Stimulated activated CD8-positive, alpha-beta memory T cell treated with anti-CD3 and anti-CD28 coated beads, Interleukin-7, amount 100 ng/mL, for 24 hours (primary cell): Measurements from ENCODE around the gene LRIT1.

Source experiments
- DNase-seq: peaks from one replicate; pipeline ENCODE4 v3.0.0-alpha.2; 2020; ENCODE audit warnings: low read depth

LRIT1 gene

GRCh38 chr10:84193327-84193726, 48.0 kb downstream of the LRIT1 start:
- DNase-seq = no peak

GRCh38 chr10:84191106-84191505, 50.2 kb downstream of the LRIT1 start:
- no peak for DNase-seq

- no peak for DNase-seq
These were observed 50.7 kb downstream of the LRIT1 start for GRCh38 chr10:84190621-84191020.

- no peak for DNase-seq
These were observed 52.5 kb downstream of the LRIT1 start for GRCh38 chr10:84188815-84189214.

GRCh38 chr10:84185526-84186175, 55.7 kb downstream of the LRIT1 start:
- DNase-seq = no peak

- no peak for DNase-seq
These were observed 56.8 kb downstream of the LRIT1 start for GRCh38 chr10:84184517-84184916.

GRCh38 chr10:84181631-84182030, 59.7 kb downstream of the LRIT1 start:
- no peak for DNase-seq
